HG02981 (cell line): ENCODE measurements around the gene DNAJC18.
"Not testable (repeated sequence)": the region's sequence is repeated elsewhere in the genome, so short reads cannot be mapped to it uniquely, and the experiment has no call there.

Source experiments
- ATAC-seq: cut with Tn5 transposase; IDR thresholded peaks from one replicate; pipeline ENCODE4 v1.9.1; 2021; ENCODE audit warnings: mild to moderate bottlenecking, moderate library complexity; ENCODE audit not compliant: unreplicated experiment

Gene DNAJC18

GRCh38 chr5:139439013-139439903 lies at the start of gene DNAJC18:
Gene DNAJC18, minus strand, starts transcription at chr5:139439525. Its CDS starts 80 bp downstream, at chr5:139439445.
- peak; percentile 82 for ATAC-seq

- no peak for ATAC-seq
Measured at GRCh38 chr5:139488260-139488659, 48.9 kb upstream of the DNAJC18 start.

- no peak for ATAC-seq
Measured at GRCh38 chr5:139486201-139486600, 46.9 kb upstream of the DNAJC18 start.

GRCh38 chr5:139482890-139483208 lies 43.5 kb upstream of the DNAJC18 start:
- not testable (repeated sequence) for ATAC-seq

- peak; percentile 51 for ATAC-seq
Measured at GRCh38 chr5:139482050-139482889, 42.9 kb upstream of the DNAJC18 start, which contains the start of gene STING1. Gene STING1, minus strand, starts transcription at chr5:139482758. Its CDS starts 1,054 bp downstream, at chr5:139481704.

DNA sequence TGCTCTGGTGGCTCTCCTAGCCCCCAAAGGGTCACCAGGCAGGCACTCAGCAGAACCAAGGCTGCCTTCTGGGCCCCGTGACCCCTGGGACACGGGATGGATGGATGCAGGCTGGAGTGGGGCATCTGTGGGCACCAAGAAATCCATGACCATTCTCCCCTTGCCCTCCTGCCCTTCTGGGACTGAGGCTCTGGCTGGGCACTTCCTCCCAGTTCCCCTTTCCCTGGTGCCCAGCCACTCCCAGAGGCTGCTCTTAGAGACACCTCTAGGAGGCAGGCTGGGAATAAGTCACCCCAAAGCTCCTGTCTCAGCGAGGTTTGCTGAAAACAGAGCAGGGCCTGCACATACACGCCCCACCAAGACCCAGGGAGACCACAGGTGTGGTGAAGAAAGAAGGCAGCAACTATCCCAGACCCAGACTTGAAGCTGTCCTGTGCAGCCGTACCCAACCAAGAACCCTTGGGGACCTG lies 42.3 kb upstream of the DNAJC18 start:
- peak; percentile 22 for ATAC-seq

DNA sequence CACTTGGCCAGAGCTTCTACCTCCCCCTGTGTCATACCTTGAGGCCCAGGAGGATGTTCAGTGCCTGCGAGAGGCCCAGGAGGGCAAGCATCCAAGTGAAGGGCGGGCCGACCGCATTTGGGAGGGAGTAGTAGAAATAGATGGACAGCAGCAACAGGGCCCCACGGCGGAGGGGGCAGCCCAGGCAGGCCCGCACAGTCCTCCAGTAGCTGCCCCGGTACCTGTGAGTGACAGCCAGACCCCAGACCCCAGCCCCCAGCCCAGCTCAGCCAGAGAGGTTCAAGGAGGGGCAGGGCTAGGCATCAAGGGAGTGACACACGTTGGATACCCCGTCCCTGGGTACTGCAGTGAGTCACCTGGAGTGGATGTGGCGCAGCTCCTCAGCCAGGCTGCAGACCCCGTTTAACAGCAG lies 41.8 kb upstream of the DNAJC18 start:
- ATAC-seq = no peak

DNA sequence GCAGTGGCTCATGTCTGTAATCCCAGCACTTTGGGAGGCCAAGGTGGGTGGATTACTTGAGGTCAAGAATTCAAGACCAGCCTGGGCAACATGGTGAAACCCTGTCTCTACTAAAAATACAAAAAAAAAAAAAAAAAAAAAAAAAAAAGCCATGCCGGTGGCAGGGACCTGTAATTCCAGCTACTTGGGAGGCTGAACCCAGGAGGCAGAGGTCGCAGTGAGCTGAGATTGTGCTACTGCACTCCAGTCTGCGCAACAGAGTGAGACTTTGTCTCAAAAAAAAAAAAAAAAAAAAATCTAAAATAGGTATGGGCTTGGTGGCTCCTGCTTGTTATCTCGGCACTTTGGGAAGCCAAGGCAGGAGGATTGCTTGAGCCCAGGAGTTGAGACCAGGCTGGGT lies 40.4 kb upstream of the DNAJC18 start:
- not testable (repeated sequence) for ATAC-seq

DNA sequence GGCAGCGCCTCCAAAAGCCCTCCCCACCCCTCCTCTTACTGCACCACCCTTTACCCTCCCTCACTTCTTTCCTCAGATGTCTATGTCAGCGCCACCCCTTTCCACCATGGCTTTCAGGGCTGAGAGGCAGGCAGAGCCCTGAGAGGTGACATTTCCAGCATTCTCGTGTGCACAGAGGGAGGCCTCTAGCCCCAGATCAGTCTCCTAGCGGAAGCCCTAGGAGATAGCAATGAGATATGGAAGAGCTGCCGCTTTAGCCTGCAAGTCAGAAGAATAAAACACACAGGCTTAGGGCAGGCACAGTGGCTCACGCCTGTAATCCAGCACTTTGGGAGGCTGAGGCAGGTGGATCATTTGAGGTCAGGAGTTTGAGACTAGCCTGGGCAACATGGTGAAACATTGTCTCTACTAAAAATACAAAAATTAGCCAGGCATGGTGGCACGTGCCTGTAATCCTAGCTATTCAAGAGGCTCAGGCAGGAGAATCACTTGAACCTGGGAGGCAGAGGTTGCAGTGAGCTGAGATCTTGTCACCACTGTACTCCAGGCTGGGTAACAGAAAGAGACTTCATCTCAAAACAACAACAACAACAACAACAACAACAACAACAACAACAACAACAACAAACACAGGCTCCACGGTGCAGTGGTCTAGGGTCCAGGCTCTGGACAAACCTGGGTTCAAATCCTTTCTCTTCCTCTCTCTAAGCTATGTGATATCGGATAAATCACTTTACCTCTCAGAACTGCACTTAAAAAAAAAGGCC lies 39.5 kb upstream of the DNAJC18 start:
- ATAC-seq = not testable (repeated sequence)

DNA sequence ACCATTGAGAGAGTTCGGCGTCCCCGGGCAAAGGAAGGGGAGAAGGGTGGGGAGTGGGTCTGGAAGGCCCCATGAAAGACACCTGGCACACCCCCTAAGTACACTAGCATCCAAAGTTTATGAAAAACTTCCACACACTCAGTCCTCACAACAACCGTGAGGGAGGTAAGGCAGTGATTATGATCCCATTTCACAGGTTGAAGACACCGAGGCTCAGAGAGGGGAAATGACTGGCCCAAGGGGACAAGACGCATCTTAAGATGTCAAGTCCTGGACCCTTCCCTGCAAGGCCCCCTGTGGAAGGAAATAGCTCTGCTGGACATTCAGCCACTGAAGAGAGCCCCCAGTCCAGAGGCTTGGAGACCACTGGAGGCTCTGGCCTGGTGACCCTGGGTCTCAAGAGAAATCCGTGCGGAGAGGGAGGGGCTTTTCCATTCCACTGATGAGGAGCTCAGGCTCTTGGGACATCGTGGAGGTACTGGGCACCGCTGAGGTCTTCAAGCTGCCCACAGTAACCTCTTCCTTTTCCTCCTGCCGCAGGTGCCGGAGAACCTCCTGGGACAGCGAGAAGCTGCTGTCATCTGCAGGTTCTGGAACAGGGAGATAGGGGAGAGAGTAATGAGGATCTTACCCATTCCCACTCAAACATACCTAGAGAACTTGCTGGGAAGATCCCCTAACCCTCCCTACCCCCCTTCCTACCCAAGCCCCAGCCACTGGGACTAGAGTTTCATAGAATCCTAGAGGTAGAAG lies 36.7 kb upstream of the DNAJC18 start:
- ATAC-seq = no peak

DNA sequence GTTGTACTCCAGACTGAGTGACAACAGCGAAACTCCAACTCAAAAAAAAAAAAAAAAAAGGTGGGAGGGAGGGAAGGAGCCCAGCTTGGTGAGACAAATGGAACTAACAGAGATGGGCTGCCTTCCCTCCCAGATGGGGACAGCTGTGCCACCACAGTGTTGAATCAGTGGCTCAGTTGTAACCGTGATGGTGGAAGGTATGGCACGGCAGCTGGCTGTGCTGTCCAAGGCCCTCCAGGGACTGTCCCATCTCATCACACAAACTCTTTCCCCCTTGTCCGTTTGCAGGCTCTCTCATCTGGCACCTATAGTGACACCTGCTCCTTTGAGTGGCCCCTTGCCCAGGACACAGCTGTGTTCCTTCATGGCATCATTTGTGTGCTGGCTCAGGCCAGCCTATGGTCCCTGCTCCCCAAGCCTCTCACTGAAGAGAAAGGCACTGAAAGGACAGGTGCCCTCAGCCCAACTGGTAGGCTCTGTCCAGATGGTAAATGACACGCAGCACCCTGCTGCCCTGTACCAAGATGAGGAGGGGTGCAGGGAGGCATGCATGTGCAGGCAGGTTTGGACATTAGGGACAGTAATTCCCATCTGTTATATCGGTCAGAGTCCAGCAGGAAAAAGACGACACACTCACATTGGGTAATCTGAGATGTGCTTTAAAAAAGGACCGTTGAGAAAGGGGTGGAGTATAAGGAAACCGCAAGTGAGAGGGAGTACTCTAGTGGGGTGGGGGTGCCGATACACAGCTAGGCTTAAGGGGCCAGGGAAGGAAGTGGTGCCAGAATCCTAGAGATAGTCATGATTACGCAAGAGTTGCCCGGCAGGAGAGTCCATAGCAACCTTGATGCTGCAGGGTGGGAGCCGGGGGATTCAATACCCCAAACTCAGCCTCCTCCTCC lies 35.8 kb upstream of the DNAJC18 start:
- no peak for ATAC-seq

- no peak for ATAC-seq
Measured at GRCh38 chr5:139473565-139473964, 34.2 kb upstream of the DNAJC18 start.

- ATAC-seq = no peak
Measured at GRCh38 chr5:139473105-139473504, 33.8 kb upstream of the DNAJC18 start.

GRCh38 chr5:139472386-139473030 lies 33.2 kb upstream of the DNAJC18 start:
- no peak for ATAC-seq

- no peak for ATAC-seq
Measured at GRCh38 chr5:139470821-139471300, 31.5 kb upstream of the DNAJC18 start, which contains the start of gene SMIM33. Gene SMIM33, plus strand, starts transcription at chr5:139471004. Its CDS starts 118 bp downstream, at chr5:139471122.

DNA sequence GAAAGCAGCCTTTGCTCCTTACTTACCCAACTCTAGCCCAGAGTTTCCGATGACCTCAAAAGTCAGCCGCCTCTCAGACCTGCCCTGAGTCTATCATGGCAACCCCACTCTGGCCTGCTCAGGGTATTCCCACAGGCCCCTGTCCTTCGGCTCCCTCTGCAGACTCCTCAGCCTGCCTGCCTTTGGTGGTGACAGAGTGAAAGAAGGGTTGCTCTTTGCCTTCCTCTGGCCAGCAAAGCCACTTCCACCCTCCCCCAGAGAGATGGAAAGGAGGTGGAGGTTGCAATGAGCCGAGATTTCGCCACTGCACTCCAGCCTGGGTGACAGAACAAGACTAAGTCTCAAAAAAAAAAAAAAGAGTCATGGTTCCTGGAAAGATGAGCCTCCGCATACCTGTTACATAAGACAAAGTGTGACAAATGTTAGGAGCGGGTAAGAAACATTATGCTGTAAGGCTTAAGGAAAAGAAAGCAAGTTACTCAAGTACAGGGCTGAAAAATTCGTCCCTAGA lies 29.2 kb upstream of the DNAJC18 start:
- ATAC-seq = no peak

- no peak for ATAC-seq
Measured at GRCh38 chr5:139462586-139463276, 23.4 kb upstream of the DNAJC18 start, which contains the start of gene ECSCR. Gene ECSCR, minus strand, starts transcription at chr5:139462743. Its CDS starts 73 bp downstream, at chr5:139462670.
